Measurements from ENCODE around the gene PANK3.

The PANK3 gene

DNA sequence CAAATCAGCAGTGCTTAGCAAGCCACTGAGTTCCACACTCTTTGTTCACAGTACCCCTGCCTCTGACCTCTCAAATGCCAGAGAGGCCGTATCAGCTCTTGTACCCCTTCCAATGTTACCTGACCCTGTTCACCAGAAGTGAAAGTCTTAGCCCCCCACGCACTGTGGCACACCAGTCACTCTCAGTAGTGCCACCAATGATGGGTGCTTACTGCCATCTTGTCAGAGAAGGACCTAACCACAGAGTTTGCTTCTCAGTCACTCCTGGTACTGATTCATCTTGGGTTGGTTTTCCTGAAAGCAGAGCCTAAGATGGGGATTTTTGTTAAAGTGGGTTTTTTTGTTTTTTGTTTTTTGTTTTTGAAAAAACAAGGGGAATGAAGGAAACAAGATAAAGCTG is 28.8 kb upstream of the PANK3 start:
- TF ChIP-seq, protein P1, sequence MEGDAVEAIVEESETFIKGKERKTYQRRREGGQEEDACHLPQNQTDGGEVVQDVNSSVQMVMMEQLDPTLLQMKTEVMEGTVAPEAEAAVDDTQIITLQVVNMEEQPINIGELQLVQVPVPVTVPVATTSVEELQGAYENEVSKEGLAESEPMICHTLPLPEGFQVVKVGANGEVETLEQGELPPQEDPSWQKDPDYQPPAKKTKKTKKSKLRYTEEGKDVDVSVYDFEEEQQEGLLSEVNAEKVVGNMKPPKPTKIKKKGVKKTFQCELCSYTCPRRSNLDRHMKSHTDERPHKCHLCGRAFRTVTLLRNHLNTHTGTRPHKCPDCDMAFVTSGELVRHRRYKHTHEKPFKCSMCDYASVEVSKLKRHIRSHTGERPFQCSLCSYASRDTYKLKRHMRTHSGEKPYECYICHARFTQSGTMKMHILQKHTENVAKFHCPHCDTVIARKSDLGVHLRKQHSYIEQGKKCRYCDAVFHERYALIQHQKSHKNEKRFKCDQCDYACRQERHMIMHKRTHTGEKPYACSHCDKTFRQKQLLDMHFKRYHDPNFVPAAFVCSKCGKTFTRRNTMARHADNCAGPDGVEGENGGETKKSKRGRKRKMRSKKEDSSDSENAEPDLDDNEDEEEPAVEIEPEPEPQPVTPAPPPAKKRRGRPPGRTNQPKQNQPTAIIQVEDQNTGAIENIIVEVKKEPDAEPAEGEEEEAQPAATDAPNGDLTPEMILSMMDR (IDR thresholded peaks at IDR 0.05; ENCODE audit: borderline replicate concordance, extremely low read depth, low read length, poor library complexity, severe bottlenecking), result no peak
- no peak for TF ChIP-seq EZH2 (IDR thresholded peaks at IDR 0.05; ENCODE audit: borderline replicate concordance, low read depth, low read length, severe bottlenecking)
- H2AFZ ChIP-seq (ENCODE audit: low read depth, low read length), result no peak overlapping the region
- no peaks in the 10 kb centered on the region for H3K9me3 ChIP-seq (ENCODE audit: insufficient read depth, low read length, severe bottlenecking)
- no peak overlapping the region for H3K9ac ChIP-seq (ENCODE audit: low read depth, low read length)
- no peak overlapping the region for H3K4me3 ChIP-seq (ENCODE audit: low read depth in 1 of 2, low read length in 2 of 2)
- no peak overlapping the region for H3K4me2 ChIP-seq (ENCODE audit: insufficient read depth, low read length)
- no peaks in the 10 kb centered on the region for H4K20me1 ChIP-seq (ENCODE audit: insufficient read depth, low read length)
- H3K4me1 ChIP-seq (ENCODE audit: insufficient read depth, low read length), result no peaks in the 10 kb centered on the region
- H3K36me3 ChIP-seq (ENCODE audit: insufficient read depth, low read length), result no peaks in the 10 kb centered on the region
- no peak overlapping the region for H3K27ac ChIP-seq (ENCODE audit: low read length)
- no peaks in the 10 kb centered on the region for H3K79me2 ChIP-seq (ENCODE audit: insufficient read depth, low read length)
- H3K27me3 ChIP-seq (ENCODE audit: insufficient read depth, low read length, poor library complexity), result no peaks in the 10 kb centered on the region
- DNase-seq (no peak), ATAC-seq (ENCODE audit: insufficient read depth, low read depth) (no peak)

DNA sequence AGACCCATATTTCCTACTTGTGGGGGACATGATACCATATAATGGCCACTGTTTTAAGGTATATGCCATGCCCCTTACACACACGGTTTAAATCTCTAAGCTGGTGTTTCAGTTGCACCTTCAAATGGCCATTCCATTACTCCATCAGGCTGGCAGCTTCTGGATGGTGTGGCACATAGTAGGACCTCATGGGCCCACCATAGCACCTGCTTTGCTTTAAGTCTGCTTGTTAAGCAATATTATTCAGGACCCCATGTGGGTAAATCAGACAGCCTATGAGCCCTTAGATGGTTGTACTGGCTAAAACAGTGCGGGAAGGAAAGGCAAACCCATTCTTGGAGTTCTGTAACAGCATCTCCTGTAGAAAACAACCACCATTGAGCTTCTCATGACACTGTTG is 27.4 kb upstream of the PANK3 start:
- no peaks in the 10 kb centered on the region for H4K20me1 ChIP-seq (ENCODE audit: insufficient read depth, low read length)
- no peak for TF ChIP-seq EZH2 (IDR thresholded peaks at IDR 0.05; ENCODE audit: borderline replicate concordance, low read depth, low read length, severe bottlenecking)
- TF ChIP-seq, protein P1 (IDR thresholded peaks at IDR 0.05; ENCODE audit: borderline replicate concordance, extremely low read depth, low read length, poor library complexity, severe bottlenecking), result no peak
- H3K4me1 ChIP-seq (ENCODE audit: insufficient read depth, low read length), result no peaks in the 10 kb centered on the region
- no peak overlapping the region for H3K4me2 ChIP-seq (ENCODE audit: insufficient read depth, low read length)
- H3K36me3 ChIP-seq (ENCODE audit: insufficient read depth, low read length), result no peaks in the 10 kb centered on the region
- no peaks in the 10 kb centered on the region for H3K27me3 ChIP-seq (ENCODE audit: insufficient read depth, low read length, poor library complexity)
- no peaks in the 10 kb centered on the region for H3K79me2 ChIP-seq (ENCODE audit: insufficient read depth, low read length)
- H3K9ac ChIP-seq (ENCODE audit: low read depth, low read length), result no peak overlapping the region
- H3K4me3 ChIP-seq (ENCODE audit: low read depth in 1 of 2, low read length in 2 of 2), result no peak overlapping the region
- H3K9me3 ChIP-seq (ENCODE audit: insufficient read depth, low read length, severe bottlenecking), result no peaks in the 10 kb centered on the region
- ATAC-seq (ENCODE audit: insufficient read depth, low read depth) (no peak), DNase-seq (no peak)
- no peak overlapping the region for H2AFZ ChIP-seq (ENCODE audit: low read depth, low read length)
- no peak overlapping the region for H3K27ac ChIP-seq (ENCODE audit: low read length)

DNA sequence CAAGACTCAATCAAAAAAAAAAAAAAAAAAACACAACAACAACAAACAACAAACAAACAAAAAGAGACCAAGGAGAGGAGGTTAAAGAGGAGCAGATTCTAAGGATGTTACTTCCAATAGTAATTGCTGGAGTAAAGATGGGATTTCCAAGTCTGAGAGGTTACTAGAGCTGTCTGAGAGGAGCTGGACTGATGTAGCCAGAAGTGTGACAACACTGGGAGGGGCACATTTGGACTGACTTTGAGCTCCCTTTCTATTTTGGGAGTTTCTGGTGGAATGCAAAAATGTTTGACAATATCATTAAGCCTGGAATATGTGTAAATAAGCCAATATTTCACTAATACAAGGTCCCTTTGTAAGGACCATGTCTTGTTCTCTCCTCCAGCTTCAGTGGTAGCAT is 25.3 kb upstream of the PANK3 start:
- no peak overlapping the region for H2AFZ ChIP-seq (ENCODE audit: low read depth, low read length)
- no peaks in the 10 kb centered on the region for H3K27me3 ChIP-seq (ENCODE audit: insufficient read depth, low read length, poor library complexity)
- no peak overlapping the region for H3K4me2 ChIP-seq (ENCODE audit: insufficient read depth, low read length)
- no peaks in the 10 kb centered on the region for H3K79me2 ChIP-seq (ENCODE audit: insufficient read depth, low read length)
- H3K4me3 ChIP-seq (ENCODE audit: low read depth in 1 of 2, low read length in 2 of 2), result no peak overlapping the region
- H3K9me3 ChIP-seq (ENCODE audit: insufficient read depth, low read length, severe bottlenecking), result no peaks in the 10 kb centered on the region
- no peak for TF ChIP-seq EZH2 (IDR thresholded peaks at IDR 0.05; ENCODE audit: borderline replicate concordance, low read depth, low read length, severe bottlenecking)
- no peaks in the 10 kb centered on the region for H3K4me1 ChIP-seq (ENCODE audit: insufficient read depth, low read length)
- H3K9ac ChIP-seq (ENCODE audit: low read depth, low read length), result no peak overlapping the region
- no peak overlapping the region for H3K27ac ChIP-seq (ENCODE audit: low read length)
- H3K36me3 ChIP-seq (ENCODE audit: insufficient read depth, low read length), result no peaks in the 10 kb centered on the region
- DNase-seq (no peak), ATAC-seq (ENCODE audit: insufficient read depth, low read depth) (no peak)
- no peaks in the 10 kb centered on the region for H4K20me1 ChIP-seq (ENCODE audit: insufficient read depth, low read length)

DNA sequence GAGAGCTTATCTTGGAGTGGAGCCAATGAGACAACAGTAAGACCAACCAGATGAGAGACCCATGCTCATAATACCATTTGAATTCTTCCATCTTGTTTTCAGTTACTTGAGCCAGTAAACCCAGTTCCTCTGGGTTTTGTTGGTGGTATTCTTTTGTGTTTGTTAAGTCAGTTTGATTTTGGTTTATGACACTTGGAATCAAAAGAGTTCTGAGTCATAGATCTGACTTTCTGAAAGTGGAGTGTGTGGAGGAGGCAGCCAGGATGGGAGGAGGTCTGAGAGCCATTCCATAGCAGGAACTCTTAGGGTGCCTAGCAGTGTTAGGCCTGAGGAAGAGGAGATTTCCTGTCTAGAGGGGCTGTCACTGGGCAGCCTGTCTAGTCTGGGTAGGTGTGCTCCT is 24.6 kb upstream of the PANK3 start:
- TF ChIP-seq, protein P1 (IDR thresholded peaks at IDR 0.05; ENCODE audit: borderline replicate concordance, extremely low read depth, low read length, poor library complexity, severe bottlenecking), result no peak
- no peak for TF ChIP-seq EZH2 (IDR thresholded peaks at IDR 0.05; ENCODE audit: borderline replicate concordance, low read depth, low read length, severe bottlenecking)
- no peaks in the 10 kb centered on the region for H3K27me3 ChIP-seq (ENCODE audit: insufficient read depth, low read length, poor library complexity)
- ATAC-seq (ENCODE audit: insufficient read depth, low read depth), result no peak
- no peak for DNase-seq
- no peak overlapping the region for H3K4me2 ChIP-seq (ENCODE audit: insufficient read depth, low read length)
- H3K36me3 ChIP-seq (ENCODE audit: insufficient read depth, low read length), result no peaks in the 10 kb centered on the region
- no peaks in the 10 kb centered on the region for H4K20me1 ChIP-seq (ENCODE audit: insufficient read depth, low read length)
- no peak overlapping the region for H3K4me3 ChIP-seq (ENCODE audit: low read depth in 1 of 2, low read length in 2 of 2)
- no peaks in the 10 kb centered on the region for H3K4me1 ChIP-seq (ENCODE audit: insufficient read depth, low read length)
- H2AFZ ChIP-seq (ENCODE audit: low read depth, low read length), result no peak overlapping the region
- H3K9me3 ChIP-seq (ENCODE audit: insufficient read depth, low read length, severe bottlenecking), result no peaks in the 10 kb centered on the region
- H3K27ac ChIP-seq (ENCODE audit: low read length), result no peak overlapping the region
- H3K9ac ChIP-seq (ENCODE audit: low read depth, low read length), result no peak overlapping the region
- no peaks in the 10 kb centered on the region for H3K79me2 ChIP-seq (ENCODE audit: insufficient read depth, low read length)
